Osteocyte (in vitro differentiated cells): ENCODE data around the gene C19orf38. TPM values are rescaled to one million over a fixed set of nuclear protein-coding genes. Genes with fewer than 3 reads are reported as not detected.

Experiments
- DNase-seq: peaks from one replicate; pipeline ENCODE4 v3.0.0; 2021; ENCODE audit warnings: mixed read lengths; ENCODE audit not compliant: unreplicated experiment; ENCODE audit errors: extremely low spot score
- H3K27ac Mint-ChIP-seq: one replicate; pipeline ENCODE4 v1.8.0; 2021; ENCODE audit warnings: mild to moderate bottlenecking, mixed read lengths; ENCODE audit not compliant: unreplicated experiment
- H3K27me3 Mint-ChIP-seq: one replicate; pipeline ENCODE4 v1.8.0; 2021; ENCODE audit warnings: mixed read lengths; ENCODE audit not compliant: unreplicated experiment
- H3K36me3 Mint-ChIP-seq: one replicate; pipeline ENCODE4 v1.8.0; 2021; ENCODE audit warnings: mixed read lengths; ENCODE audit not compliant: unreplicated experiment
- H3K4me1 Mint-ChIP-seq: one replicate; pipeline ENCODE4 v1.8.0; 2021; ENCODE audit warnings: mixed read lengths; ENCODE audit not compliant: unreplicated experiment
- H3K4me3 Mint-ChIP-seq: one replicate; pipeline ENCODE4 v1.8.0; 2021; ENCODE audit warnings: mild to moderate bottlenecking, moderate library complexity, mixed read lengths; ENCODE audit not compliant: unreplicated experiment
- H3K9me3 Mint-ChIP-seq: one replicate; pipeline ENCODE4 v1.8.0; 2021; ENCODE audit warnings: mixed read lengths; ENCODE audit not compliant: unreplicated experiment
- CTCF ChIP-seq: fragments of 200-600 bp; sonication (generic); IDR thresholded peaks from 2 replicates; pipeline ENCODE4 v1.5.0; 2021; ENCODE audit warnings: antibody characterized with exemption, mild to moderate bottlenecking, moderate library complexity
- total RNA-seq: library from RNA; stranded (reverse); gene quantifications from 2 replicates; pipeline ENCODE4 v1.2.1, GENCODE V29; 2021

The C19orf38 gene
- total RNA-seq, 1 donor from 2014 or later: 0.27 TPM

DNA sequence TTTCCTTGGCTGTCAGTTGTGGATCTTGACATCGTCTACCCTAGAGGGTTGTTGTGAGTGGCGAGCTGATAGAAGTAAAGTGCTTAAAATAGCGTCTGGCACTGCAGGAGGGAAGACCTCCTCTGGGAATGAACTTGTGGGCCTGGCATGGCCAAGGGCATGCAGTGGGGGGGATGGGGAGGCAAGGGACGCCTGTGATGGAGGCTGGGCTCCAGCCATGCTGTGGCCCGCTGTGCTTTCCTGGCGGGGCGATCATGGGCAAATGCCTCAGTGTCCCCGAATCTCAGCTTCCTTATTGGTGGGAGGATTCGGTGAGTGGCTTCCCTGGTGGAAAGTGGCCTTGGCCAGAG lies 33.9 kb downstream of the C19orf38 start:
- Mint-ChIP-seq H3K4me1 (peaks cover 49% of the 10 kb centered on the region), H3K9me3 (no peaks in the 10 kb centered on the region), H3K36me3 (peaks cover 3% of the 10 kb centered on the region), H3K27me3 (no peaks in the 10 kb centered on the region), H3K27ac (peak overlapping the region; percentile 42), H3K4me3 (no peak overlapping the region)
- no peak for TF ChIP-seq CTCF
- no peak for DNase-seq

DNA sequence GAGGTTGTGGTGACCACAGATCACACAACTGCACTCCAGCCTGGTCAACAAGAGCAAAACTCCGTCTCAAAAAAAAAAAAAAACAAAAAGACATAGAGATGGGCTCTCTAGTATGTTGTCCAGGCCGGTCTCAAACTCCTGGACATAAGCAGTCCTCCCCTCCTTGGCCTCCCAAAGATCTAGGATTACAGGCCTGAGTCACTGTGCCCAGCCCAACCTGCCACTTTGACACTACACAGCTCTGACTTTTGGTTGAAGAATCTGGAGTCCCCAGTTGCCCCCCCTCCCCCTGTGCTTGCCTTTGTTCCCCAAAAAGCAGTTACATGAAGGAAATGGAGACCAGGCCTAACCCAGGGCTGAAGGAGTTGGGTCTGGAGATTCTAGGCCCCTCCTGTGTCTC lies 36.1 kb downstream of the C19orf38 start:
- TF ChIP-seq CTCF: no peak
- H3K27ac Mint-ChIP-seq: peak overlapping the region; percentile 62
- no peaks in the 10 kb centered on the region for H3K27me3 Mint-ChIP-seq
- peaks cover 48% of the 10 kb centered on the region for H3K4me1 Mint-ChIP-seq
- H3K4me3 Mint-ChIP-seq: no peak overlapping the region
- peaks cover under 1% of the 10 kb centered on the region for H3K36me3 Mint-ChIP-seq
- no peaks in the 10 kb centered on the region for H3K9me3 Mint-ChIP-seq
- no peak for DNase-seq

DNA sequence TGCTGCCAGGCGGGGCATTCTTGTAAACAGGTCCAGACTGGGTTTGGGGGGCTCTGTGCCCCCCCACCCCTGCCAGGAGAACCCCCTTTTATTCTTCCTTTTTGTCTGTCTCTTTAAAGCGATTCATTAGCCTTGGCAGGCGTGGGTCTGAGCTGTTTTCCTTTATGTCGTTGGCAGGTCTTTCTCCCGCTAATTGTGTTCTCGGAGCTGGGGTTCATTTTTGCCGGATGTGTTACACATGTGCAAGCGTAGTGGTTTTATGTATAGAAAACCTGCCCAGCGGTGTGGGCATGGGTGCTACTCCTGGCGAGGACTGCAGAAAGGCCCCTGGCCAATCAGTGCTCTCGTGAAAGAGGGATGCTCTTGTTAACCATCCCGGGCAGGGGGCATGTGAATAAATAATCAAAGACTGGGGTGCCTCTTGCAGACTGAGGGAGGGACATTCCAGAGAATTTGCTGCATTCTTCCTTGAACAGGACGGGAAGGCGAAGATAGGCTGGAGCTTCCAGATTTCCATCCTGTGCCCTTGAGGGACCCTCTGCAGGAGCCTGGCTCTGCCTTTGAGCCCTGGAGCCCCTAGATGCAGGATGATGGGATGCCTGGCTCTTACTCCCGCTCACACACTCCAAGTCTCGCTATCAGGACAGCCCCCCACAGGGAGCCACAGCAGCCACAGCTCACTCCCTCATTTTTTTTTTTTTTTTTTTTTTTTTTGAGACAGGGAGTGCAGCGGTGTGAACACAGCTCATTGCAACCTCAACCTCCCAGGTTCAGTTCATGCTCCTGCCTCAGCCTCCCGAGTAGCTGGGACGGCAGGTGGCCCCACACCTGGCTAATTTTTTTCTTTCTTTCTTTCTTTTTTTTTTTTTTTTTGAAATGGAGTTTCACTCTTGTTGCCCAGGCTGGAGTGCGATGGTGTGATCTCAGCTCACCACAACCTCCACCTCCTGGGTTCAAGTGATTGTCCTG lies 37.3 kb downstream of the C19orf38 start:
- peak overlapping the region; percentile 64 for H3K27ac Mint-ChIP-seq
- TF ChIP-seq CTCF: no peak
- no peaks in the 10 kb centered on the region for H3K27me3 Mint-ChIP-seq
- no peak overlapping the region for H3K4me3 Mint-ChIP-seq
- DNase-seq: no peak
- H3K9me3 Mint-ChIP-seq: no peaks in the 10 kb centered on the region
- H3K4me1 Mint-ChIP-seq: peaks cover 45% of the 10 kb centered on the region
- no peaks in the 10 kb centered on the region for H3K36me3 Mint-ChIP-seq

DNA sequence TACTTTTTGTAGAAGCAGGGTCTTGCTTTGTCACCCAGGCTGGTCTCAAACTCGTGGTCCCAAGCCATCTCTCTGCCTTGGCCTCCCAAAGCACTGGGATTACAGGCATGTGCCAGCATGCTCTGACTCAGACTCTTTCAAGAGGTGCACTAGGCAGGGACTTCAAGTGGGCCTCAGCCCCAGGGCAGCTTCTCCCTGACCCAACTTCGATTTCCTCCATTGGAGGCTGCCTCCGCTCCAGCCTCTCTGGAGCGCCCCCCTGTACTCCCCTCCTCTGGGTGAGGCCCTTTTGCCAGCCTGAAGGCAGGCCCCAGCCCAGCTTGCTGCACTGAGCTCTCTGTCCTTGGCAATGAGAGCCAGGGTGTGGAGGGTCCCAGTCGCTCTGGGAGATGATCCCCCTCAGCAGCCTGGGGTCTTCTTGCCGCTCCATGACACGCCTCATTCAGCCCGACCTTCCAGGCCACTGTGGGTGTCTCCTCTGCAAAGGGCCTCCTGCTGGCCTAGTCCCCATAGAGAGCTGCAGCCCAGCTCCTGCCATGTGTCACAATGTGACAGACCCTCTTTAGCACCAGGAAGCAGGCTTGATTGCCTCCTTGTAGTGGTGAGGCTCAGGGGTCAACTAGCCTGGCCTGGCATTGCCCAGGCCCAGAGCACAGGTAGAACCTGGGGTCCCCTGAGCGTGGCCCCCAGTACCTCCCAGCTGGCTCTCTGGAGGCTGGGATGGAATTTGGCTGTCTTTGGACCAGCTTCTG lies 39.6 kb downstream of the C19orf38 start:
- peaks cover 39% of the 10 kb centered on the region for H3K4me1 Mint-ChIP-seq
- H3K27me3 Mint-ChIP-seq: no peaks in the 10 kb centered on the region
- no peak for TF ChIP-seq CTCF
- H3K36me3 Mint-ChIP-seq: no peaks in the 10 kb centered on the region
- no peaks in the 10 kb centered on the region for H3K9me3 Mint-ChIP-seq
- peak overlapping the region; percentile 24 for H3K27ac Mint-ChIP-seq
- no peak overlapping the region for H3K4me3 Mint-ChIP-seq
- DNase-seq: no peak

- no peaks in the 10 kb centered on the region for H3K36me3 Mint-ChIP-seq
These were observed 40.2 kb downstream of the C19orf38 start for GRCh38 chr19:10888421-10888866.

More at GRCh38 chr19:10888421-10888866, 40.2 kb downstream of the C19orf38 start:
- Mint-ChIP-seq H3K4me1 (peaks cover 39% of the 10 kb centered on the region), H3K4me3 (no peak overlapping the region), H3K27me3 (no peaks in the 10 kb centered on the region), H3K27ac (no peak overlapping the region), H3K9me3 (no peaks in the 10 kb centered on the region)
- TF ChIP-seq CTCF: no peak
- DNase-seq: no peak
